ENCODE measurements around the gene PRDM8. TPM values are rescaled to one million over a fixed set of nuclear protein-coding genes. Genes with fewer than 3 reads are reported as not detected.

Gene PRDM8
- total RNA-seq, 4 donors from 2014 or later: 4.5 to 13.1 (median 12.6) TPM

DNA sequence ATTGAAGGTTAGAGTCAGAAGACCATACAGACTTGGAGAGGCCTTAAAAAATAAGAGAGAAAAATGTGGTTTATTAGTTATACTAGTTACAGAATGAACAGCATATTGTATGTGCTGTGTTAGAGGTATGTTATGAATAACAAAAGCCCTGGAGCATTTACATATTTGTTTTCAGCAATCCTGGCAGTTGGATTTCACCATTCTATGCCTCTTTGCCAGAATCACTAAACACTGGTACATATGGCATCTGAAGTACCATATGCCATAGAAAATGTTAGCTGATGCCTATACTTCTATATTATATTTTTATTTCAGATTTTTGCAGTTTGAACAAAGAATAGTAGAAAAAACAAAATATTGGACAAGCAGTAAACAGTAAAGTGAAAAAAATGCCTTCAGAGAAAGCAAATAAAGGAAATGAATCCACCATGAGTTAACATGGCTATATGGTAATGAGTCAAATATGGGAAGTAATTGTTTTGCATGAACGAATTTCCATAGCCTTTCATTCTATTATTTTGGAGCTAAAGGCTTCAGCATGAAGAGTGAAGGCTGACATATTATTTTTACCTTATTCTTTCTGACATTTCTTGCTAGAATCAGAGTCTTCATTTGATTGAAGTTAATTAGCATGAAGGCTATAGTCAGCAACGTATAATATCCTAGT is 41.9 kb upstream of the PRDM8 start:
- H3K27me3 ChIP-seq: no peaks in the 10 kb centered on the region
- H3K4me1 ChIP-seq: no peaks in the 10 kb centered on the region
- intact Hi-C loops (cut with DNase I; ENCODE audit: low total_unique reads): no loop called here
- no peaks in the 10 kb centered on the region for H3K36me3 ChIP-seq
- H3K27ac ChIP-seq: no peak overlapping the region
- TF ChIP-seq POLR2A (IDR thresholded peaks at IDR 0.05): no peak
- no peak for TF ChIP-seq CTCF (IDR thresholded peaks at IDR 0.05)
- DNase-seq: no peak
- H3K9me3 ChIP-seq: no peaks in the 10 kb centered on the region
- no peak overlapping the region for H3K4me3 ChIP-seq

- no peak for DNase-seq
- Histone ChIP-seq H3K4me1 (no peaks in the 10 kb centered on the region), H3K9me3 (no peaks in the 10 kb centered on the region), H3K36me3 (no peaks in the 10 kb centered on the region), H3K27ac (no peak overlapping the region), H3K27me3 (no peaks in the 10 kb centered on the region), H3K4me3 (no peak overlapping the region)
- TF ChIP-seq POLR2A (IDR thresholded peaks at IDR 0.05) (no peak), CTCF (IDR thresholded peaks at IDR 0.05) (no peak)
- intact Hi-C loops (cut with DNase I; ENCODE audit: low total_unique reads): no loop called here
These were observed 40.9 kb upstream of the PRDM8 start for GRCh38 chr4:80156410-80156809.

GRCh38 chr4:80161413-80162058 is 35.8 kb upstream of the PRDM8 start:
- Histone ChIP-seq H3K36me3 (no peaks in the 10 kb centered on the region), H3K9me3 (no peaks in the 10 kb centered on the region), H3K27me3 (no peaks in the 10 kb centered on the region), H3K27ac (no peak overlapping the region), H3K4me1 (no peaks in the 10 kb centered on the region), H3K4me3 (no peak overlapping the region)
- TF ChIP-seq POLR2A (IDR thresholded peaks at IDR 0.05): no peak
- DNase-seq: no peak
- intact Hi-C loops (cut with DNase I; ENCODE audit: low total_unique reads): no loop called here

GRCh38 chr4:80162418-80162817 is 34.9 kb upstream of the PRDM8 start:
- H3K27me3 ChIP-seq: no peaks in the 10 kb centered on the region
- no peaks in the 10 kb centered on the region for H3K4me1 ChIP-seq
- TF ChIP-seq CTCF (IDR thresholded peaks at IDR 0.05): no peak
- no peak for TF ChIP-seq POLR2A (IDR thresholded peaks at IDR 0.05)
- H3K36me3 ChIP-seq: no peaks in the 10 kb centered on the region
- no peak overlapping the region for H3K4me3 ChIP-seq
- intact Hi-C loops (cut with DNase I; ENCODE audit: low total_unique reads): no loop called here
- no peak overlapping the region for H3K27ac ChIP-seq
- no peak for DNase-seq
- no peaks in the 10 kb centered on the region for H3K9me3 ChIP-seq

DNA sequence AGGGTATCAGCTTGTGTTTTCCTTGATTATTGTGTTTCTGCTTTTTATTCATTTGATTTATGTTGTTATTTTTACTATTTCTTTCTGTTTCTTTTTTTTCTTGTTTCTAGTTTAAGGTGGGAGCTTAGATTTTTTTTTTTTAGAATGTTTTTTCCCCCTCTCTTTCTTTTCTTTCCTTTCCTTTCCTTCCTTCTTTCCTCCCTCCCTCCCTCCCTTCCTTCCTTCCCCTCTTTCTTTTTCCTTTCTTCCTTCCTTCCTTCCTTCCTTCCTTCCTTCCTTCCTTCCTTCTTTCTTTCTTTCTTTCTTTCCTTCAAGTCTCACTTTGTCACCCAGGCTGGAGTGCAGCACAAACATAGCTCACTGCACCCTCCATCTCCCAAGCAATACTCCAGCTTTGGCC is 31.4 kb upstream of the PRDM8 start:
- no peaks in the 10 kb centered on the region for H3K36me3 ChIP-seq
- no peaks in the 10 kb centered on the region for H3K9me3 ChIP-seq
- intact Hi-C loops (cut with DNase I; ENCODE audit: low total_unique reads): no loop called here
- no peak overlapping the region for H3K27ac ChIP-seq
- H3K4me3 ChIP-seq: no peak overlapping the region
- H3K27me3 ChIP-seq: no peaks in the 10 kb centered on the region
- TF ChIP-seq CTCF (IDR thresholded peaks at IDR 0.05) (no peak), POLR2A (IDR thresholded peaks at IDR 0.05) (no peak)
- no peak for DNase-seq
- H3K4me1 ChIP-seq: no peaks in the 10 kb centered on the region

Data from uterus (tissue), 4 donors.